NB4 (cell line): ENCODE data around the gene ZNF638.

Source experiments
- CTCF ChIP-seq: IDR thresholded peaks from one replicate; pipeline ENCODE4 v1.5.1; 2012; ENCODE audit warnings: low read depth, low read length
- MYC ChIP-seq: IDR thresholded peaks from 2 replicates; pipeline ENCODE4 v1.6.1; 2011; ENCODE audit warnings: low read depth, low read length
- POLR2A ChIP-seq: IDR thresholded peaks from 2 replicates; pipeline ENCODE4 v1.6.1; 2011; ENCODE audit warnings: mild to moderate bottlenecking; ENCODE audit not compliant: insufficient read length; ENCODE audit errors: extremely low read depth

DNA sequence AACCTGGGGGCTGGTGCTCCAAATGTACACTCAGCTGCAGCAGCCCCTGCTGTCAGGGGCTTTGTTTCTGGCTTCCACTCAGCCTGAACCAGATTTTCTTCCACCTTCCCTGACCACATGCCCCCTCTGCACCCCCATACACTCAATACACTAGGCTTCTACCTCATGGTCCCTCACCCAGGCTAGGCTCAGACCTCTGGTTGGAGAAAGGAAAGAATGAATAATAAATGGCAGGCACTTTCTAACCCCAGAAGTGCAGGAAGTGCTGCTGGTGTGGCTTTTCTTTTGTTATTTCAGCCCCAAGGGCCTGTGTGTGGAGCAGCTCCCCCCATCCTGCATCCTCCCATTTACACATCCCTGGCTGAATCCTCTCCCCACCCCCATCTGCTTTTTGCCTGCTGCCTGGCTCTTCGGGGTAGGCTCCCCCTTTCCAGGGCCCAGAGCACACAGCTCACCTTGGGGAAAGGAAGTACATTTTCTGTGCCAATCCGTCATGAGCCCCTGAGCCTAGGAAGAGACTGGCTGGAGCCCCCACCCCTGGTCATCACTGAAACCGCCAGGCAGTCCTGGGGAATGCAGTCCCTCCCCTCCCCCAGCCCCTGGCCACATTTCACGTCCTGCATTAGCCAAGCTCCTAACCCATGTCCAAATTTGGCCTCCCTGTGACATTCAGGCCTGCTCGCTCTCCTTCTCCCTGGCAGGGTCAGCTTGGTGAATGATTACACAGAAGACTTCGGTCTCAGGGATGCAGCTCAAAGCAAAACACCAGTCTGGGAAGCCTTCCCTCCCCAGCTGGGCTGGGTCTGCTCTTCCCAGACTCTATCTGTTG, 124.4 kb downstream of the ZNF638 start:
- no peak for TF ChIP-seq MYC
- TF ChIP-seq CTCF, result no peak
- TF ChIP-seq POLR2A, result no peak
